HUDEP-2 (cell line): Measurements from ENCODE around the gene XYLB.

Source experiments
- DNase-seq, 76 experiments: peaks; one replicate each; lab custom pipeline; 2025; ENCODE audit not compliant: unreplicated experiment in 76 of 76; lab: John Stamatoyannopoulos, UW

The XYLB gene

GRCh38 chr3:38453075-38453912 lies 106.7 kb downstream of the XYLB start, which contains the start of gene ACVR2B:
Gene ACVR2B (plus strand): TSS chr3:38453890. CDS start chr3:38454323, 433 bp downstream.
- DNase-seq = peak in 64 of 76 experiments; percentile 4 to 76 (median 58)

GRCh38 chr3:38453913-38454177 lies 107.3 kb downstream of the XYLB start:
- no peak for DNase-seq

DNA sequence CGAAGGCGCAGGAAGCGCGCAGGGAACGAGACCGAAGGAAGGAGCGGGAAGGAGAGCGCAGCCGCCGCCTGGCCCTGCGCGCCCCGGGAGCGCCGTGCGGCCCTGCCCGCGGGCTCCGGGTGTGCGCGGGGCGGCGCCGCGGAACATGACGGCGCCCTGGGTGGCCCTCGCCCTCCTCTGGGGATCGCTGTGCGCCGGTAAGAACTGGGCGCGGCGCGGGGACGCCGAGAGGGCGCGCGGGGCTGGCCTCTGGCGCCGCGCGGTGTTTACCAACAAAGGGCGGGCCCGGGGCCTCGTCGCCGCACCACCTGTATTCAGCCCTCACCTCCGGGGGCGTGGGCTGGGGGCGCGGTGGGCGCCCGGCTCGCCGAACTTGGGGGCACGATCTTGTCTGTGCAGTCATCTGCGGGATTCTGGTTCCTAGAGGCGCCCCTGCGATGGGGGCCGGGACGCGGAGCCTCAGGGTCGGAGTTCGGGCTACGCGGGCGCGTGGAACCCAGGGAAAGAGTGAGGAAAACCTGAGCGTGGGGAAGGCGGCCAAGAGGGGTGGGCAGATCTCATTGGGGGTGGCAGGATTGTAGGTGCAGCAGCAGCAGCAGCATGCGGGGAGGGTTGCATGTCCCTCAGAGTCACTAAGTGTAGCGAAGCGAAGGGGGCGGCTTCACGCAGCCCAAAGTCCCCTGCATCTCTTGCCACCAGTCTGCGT lies 107.7 kb downstream of the XYLB start:
- DNase-seq = peak in 17 of 76 experiments; percentile 5 to 35 (median 17)

DNA sequence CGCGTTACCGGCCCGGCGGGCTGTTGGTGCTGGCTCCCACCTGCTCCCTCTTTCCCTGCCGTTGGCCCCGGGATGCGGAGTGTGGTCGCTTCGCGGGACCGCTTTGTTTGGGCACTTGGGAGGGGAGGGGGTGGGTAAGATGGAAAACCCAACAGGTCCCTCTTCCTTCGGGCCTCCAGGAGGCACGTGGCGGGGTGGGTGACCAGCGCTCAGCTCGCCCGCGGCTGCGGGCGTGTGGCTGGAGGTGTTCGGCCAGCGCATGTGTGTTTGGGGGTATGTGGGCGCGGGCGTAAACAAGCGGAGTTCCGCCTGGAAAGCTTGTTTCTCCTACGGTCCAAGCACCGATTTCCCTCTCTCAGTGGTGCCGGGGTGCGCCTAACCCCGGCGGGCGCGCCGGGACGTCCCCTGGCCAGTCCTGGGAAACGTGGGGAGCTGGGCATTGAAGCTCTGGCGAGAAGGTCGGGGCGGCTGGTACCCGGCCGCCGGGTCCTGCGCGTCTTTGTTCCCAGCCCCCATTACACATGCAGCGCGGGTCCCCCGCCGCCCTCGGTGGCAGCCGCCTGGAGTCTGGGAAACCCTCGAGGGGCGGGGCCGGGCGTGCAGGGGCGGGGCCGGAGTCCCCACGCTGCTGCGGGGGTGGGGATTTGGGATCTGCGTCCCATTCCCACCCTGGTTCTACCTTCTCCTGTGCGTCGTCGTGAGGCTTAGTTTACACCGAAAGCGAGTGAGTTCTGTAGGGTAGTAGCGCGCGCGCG lies 108.5 kb downstream of the XYLB start:
- peak in 16 of 76 experiments; percentile 1 to 42 (median 8) for DNase-seq

DNA sequence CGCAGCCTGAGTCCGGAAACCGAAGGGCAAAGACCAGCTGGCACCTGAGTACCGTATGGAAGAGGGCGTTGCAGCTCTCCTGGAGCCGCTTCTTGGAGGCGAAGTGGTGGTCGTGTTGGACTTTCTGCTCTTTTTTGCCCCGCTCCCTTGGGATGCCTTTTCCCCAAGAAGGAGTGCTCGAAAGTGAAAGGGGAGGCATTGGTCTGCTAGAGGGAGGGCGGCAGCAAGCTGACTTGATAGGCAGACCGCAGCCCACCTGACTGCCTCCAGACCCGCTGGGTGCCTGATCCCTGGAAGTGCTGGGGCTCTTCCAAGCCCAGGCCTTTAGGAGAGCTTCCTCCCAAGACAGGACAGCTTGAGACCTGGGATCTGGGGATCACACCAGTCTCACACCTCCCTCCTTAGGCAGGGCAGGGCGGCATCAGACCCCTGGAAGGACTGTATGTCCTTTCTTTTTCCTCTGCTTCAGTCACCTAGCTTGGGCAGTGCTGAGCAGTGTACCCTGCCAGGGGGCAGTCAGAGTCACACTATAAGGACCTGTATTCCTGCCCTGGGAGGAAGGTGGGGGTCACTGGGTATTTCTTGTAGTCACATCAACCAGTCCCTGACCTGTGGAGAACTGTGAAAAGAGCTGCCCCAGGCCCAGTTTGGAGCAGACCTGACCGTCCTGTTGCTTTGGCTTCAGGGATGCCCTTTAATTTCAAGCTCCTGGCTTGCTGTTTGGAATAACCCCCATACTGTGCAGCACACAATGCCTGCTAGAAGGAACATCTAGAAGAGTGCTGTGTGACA lies 109.2 kb downstream of the XYLB start:
- no peak for DNase-seq

DNA sequence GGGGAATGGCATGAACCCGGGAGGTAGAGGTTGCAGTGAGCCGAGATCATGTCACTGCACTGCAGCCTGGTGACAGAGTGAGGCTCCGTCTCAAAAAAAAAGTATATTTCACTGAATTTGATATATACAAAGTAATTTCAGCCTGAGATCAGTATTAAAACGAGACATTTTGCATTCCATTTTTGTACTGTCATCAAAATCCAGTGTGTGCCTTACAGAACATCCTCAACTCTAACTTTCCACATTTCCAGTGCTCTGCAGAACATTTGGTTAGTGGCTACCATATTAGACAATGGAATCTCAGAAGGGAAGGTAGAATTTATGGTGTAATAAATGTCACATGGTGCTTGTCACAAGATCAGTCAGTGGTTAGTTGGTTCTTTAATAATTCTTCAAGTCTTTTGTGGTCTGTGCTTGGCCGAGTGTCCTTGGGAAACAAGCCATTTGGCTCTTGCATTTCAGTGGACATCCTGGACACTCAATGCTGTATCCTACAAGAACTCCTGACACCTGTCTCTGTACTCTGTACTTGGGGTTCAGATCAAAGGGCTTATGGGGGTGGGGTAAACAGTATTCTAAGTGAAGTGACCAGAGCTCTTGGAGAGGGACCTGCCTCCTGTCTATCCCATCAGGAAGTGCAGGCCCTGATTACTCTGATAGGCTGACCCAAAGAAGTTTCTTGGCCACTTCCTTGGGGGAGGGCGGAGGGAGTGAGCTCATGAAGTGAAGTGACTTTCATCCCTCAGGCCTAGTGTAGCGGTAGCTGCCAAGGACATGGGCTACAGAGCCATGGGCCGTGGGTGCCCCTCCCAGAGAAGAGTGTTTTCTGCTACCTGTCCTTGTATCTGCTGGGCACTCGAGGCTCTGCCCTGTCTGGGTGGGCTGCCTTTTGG lies 110.8 kb downstream of the XYLB start:
- DNase-seq = no peak

- peak in 16 of 76 experiments; percentile 1 to 56 (median 12) for DNase-seq
Observed at GRCh38 chr3:38458796-38459498, 112.4 kb downstream of the XYLB start.

- DNase-seq = no peak
Observed at GRCh38 chr3:38459499-38460048, 113.0 kb downstream of the XYLB start.

DNA sequence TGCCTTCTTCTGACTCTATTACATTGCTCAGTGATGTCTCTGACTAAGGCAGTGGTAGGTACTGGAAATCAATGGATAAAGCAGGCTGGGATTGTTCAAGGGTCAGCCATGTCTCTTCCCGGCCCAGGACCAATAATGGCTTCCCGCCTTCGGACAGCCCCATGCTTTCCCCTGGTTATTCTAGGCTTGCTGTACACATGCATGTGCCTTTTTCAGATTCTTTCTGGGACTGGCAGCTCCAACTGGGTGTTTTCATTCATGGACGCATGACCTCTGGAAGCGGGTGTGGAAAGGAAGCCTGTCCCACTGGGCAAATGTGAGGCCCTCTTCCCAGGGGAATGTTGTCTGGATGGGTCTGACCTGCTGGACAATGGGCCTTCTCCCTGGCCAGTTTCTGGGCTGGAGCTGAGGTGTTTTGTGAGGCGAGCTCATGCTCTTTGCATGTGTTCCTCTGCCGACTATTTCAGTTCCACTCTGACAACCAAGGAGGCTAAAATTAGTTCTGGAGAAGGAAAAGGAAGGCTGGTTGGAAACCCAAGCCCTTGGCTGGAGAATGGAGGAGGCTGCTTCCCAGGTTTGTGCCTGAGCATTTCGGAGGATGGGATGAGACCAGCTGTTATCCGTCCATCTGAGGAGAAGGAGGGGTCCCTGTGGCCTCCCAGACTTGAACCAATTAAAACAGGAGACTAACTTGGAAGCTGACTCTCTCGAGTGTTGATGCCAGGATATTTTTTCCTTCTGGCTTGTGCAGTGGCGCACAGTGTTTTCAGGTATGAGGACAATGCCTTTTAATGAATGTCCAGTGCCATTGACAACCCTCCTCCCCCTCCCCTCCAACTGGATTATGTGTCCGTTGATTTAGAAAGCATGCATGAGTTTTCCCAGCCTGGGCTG lies 114.0 kb downstream of the XYLB start:
- DNase-seq = no peak
